ENCODE data around the gene KRTAP25-1.

KRTAP25-1 gene

DNA sequence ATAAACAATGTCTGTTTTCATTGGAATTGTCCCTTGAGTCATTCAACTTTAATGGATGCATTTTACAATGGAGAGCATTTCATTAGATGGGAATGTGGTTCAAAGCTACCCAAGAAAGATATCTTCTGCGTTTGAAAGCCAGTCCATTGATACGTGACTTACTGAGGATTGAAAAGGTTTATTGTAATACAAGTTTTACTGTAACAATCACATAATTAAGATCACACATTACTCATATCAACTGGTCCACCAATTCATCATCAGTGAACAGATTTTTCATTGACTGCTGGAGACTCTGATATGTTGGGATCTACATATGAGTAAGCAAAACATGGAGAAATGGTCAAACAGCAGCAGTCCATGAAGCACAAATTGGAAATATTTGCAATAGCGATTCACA, 39.4 kb downstream of the KRTAP25-1 start:
- DNase-seq (ENCODE audit: low read depth in 2 of 3, low spot score in 2 of 3) = no peak

DNA sequence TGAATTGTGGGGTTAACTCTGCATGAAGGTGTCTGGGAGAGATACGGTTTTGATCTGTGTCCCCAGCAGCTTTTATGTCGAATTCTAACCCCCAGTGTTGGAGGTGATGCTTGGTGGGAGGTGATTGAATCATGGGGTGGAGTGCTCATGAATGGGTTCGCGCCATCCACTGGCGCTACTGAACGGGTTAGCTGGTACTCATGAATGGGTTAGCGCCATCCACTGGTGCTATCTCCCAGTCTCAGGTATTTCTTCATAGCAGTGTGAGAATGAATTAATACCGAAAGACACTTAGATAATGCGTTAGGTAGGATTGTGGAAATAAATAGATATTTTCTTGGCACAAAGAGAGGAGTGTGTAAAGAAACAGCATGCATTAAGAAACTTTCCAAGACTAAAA, 40.5 kb downstream of the KRTAP25-1 start:
- DNase-seq (ENCODE audit: low read depth in 2 of 3, low spot score in 2 of 3) = no peak

DNA sequence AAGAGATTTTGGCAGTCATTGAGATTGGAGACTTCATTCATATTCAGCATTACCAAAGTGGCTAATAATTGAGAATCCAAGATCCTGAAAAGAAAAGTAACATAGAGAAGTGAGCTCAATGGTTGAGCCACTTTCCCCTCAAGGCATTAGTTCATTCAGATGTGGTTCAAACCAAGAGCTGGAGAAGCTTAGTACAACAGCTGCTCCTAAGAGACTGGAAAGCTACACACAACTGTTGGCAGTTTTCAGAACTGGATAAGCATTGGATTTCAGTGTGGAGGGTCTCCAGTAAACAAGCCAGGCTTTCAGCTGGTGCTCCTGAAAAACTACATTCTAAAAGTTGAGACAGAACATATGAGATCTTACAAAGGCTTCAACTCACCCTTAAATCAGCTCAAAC, 44.3 kb downstream of the KRTAP25-1 start:
- DNase-seq (ENCODE audit: low read depth in 2 of 3, low spot score in 2 of 3) = no peak

DNA sequence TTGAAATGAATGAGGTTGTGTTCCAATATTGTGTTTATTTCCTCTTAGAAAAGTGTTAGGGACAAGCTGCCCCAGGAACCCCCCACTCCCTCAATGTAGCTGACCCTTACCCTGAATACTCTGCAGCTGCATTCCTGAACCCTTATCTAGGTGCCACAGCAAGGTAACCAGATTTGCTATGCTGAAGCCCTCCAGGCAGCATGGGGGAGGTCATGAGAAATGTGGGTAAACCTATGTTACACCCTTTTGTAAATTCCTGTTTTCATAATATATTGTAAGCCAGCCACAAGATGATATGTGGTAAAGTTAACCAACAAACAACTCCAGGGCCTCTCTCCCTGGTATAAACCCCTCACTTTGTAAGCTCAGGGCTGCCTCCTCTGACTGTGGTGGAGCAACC, 45.6 kb downstream of the KRTAP25-1 start:
- DNase-seq (ENCODE audit: low read depth in 2 of 3, low spot score in 2 of 3) = no peak

DNA sequence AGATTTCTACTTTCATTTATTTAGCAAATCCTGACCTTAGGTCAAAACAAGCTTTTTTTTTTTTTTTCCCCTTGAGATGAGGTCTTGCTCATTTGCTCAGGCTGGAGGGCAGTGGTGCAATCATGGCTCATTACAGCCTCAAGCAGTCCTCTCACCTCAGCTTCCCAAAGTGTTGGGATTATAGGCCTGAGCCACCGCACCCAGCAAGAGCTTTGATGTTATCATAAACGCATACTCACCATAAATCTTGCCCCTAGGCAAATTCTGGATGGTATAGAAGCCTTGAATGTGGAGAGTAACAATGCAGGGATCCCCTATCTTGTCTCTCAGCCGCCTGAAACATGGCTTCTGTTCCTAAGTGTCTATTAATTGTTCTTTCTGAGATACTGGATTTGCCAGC, 48.7 kb downstream of the KRTAP25-1 start:
- no peak for DNase-seq (ENCODE audit: low read depth in 2 of 3, low spot score in 2 of 3)
